OCI-LY7 (cell line): ENCODE results near the gene QKI. TPM values are rescaled to one million over a fixed set of nuclear protein-coding genes. Genes with fewer than 3 reads are reported as not detected.

ENCODE experiments used
- BruUV-seq: library from RNA; stranded (reverse); fragments of 400-500 nt; replicated peaks from 2 replicates; lab custom pipeline; 2021; lab: Mats Ljungman, UMichigan
- CTCF ChIA-PET: fragments of 300-600 bp; sonication (Branson Sonifier 250); formaldehyde crosslinking; loops from one replicate; lab custom pipeline; 2022; ENCODE audit warnings: antibody characterized with exemption; ENCODE audit not compliant: unreplicated experiment; lab: Charles Lee
- POLR2A ChIA-PET: fragments of 300-600 bp; sonication (Branson Sonifier 250); formaldehyde crosslinking; loops from one replicate; lab custom pipeline; 2022; ENCODE audit warnings: antibody characterized with exemption; lab: Charles Lee
- DNase-seq: peaks from one replicate; pipeline ENCODE4 v3.0.0-alpha.2; 2015; ENCODE audit warnings: low spot score
- H2AFZ ChIP-seq: fragments of 200-600 bp; sonication (generic), shearing (Covaris generic); 2 replicates; pipeline ENCODE4 v1.6.1; 2014; ENCODE audit warnings: mild to moderate bottlenecking, antibody characterized with exemption, low read length, moderate library complexity
- H3K27ac ChIP-seq: fragments of 200-600 bp; sonication (generic); 2 replicates; pipeline ENCODE4 v1.5.1; 2014; ENCODE audit warnings: mixed run types, low read depth, mild to moderate bottlenecking, moderate library complexity, low read length, inconsistent platforms; ENCODE audit not compliant: poor library complexity, severe bottlenecking
- H3K36me3 ChIP-seq: fragments of 200-600 bp; sonication (generic); 2 replicates; pipeline ENCODE4 v1.6.1; 2014; ENCODE audit warnings: mild to moderate bottlenecking, antibody characterized with exemption, low read length, moderate library complexity, mixed read lengths; ENCODE audit not compliant: insufficient read depth
- H3K4me1 ChIP-seq: fragments of 200-600 bp; sonication (generic); 2 replicates; pipeline ENCODE4 v1.5.1; 2014; ENCODE audit warnings: mild to moderate bottlenecking, low read length; ENCODE audit not compliant: insufficient read depth, poor library complexity, severe bottlenecking
- H3K4me2 ChIP-seq: fragments of 200-600 bp; sonication (generic); 2 replicates; pipeline ENCODE4 v1.6.1; 2014; ENCODE audit warnings: mild to moderate bottlenecking, low read length
- H3K4me3 ChIP-seq: fragments of 200-600 bp; sonication (generic); 2 replicates; pipeline ENCODE4 v1.5.1; 2014; ENCODE audit warnings: mild to moderate bottlenecking, low read depth, low read length; ENCODE audit not compliant: poor library complexity, severe bottlenecking
- H3K79me2 ChIP-seq: fragments of 200-600 bp; sonication (generic); 2 replicates; pipeline ENCODE4 v1.6.1; 2016; ENCODE audit warnings: low read depth, mild to moderate bottlenecking, low read length, moderate library complexity, mixed read lengths; ENCODE audit not compliant: insufficient read depth
- H3K9me2 ChIP-seq: fragments of 200-600 bp; sonication (generic); 2 replicates; pipeline ENCODE4 v1.6.1; 2016; ENCODE audit warnings: mild to moderate bottlenecking, low read length, mixed read lengths; ENCODE audit not compliant: insufficient read depth
- H3K9me3 ChIP-seq: fragments of 200-600 bp; sonication (generic); 2 replicates; pipeline ENCODE4 v1.6.1; 2014; ENCODE audit warnings: mild to moderate bottlenecking, mixed run types, low read length, mixed read lengths
- H4K20me1 ChIP-seq: fragments of 200-600 bp; sonication (generic); 2 replicates; pipeline ENCODE4 v1.6.1; 2014; ENCODE audit warnings: mild to moderate bottlenecking, antibody characterized with exemption, low read length, moderate library complexity, mixed read lengths; ENCODE audit not compliant: insufficient read depth
- CTCF ChIP-seq: fragments of 200-600 bp; sonication (generic); conservative IDR thresholded peaks from 2 replicates; pipeline ENCODE4 v1.5.1; 2014; ENCODE audit warnings: mild to moderate bottlenecking, antibody characterized with exemption, low read length, moderate library complexity, mixed read lengths
- EZH2phosphoT487 ChIP-seq: fragments of 200-600 bp; sonication (generic); IDR thresholded peaks from 2 replicates; pipeline ENCODE4 v1.6.1; 2018; ENCODE audit warnings: low read depth, borderline replicate concordance, mild to moderate bottlenecking, mixed run types, antibody characterized with exemption, low read length, moderate library complexity, mixed read lengths
- intact Hi-C: fragments of 100-400 bp; cut with micrococcal nuclease; formaldehyde crosslinking; loops from one replicate; pipeline ENCODE4 v1.10.0; 2022; ENCODE audit not compliant: unreplicated experiment
- total RNA-seq, 2 experiments: library from RNA; depleted of rRNA in 1 of 2; stranded (reverse); fragments of >200 nt in 1 of 2; shearing (Covaris generic) in 1 of 2; gene quantifications; 2 replicates each; pipeline ENCODE4 v1.2.3, GENCODE V29; 2014 to 2022

QKI gene
- total RNA-seq, 2 experiments from 2014 or later, result 55.4 to 74.5 TPM

DNA sequence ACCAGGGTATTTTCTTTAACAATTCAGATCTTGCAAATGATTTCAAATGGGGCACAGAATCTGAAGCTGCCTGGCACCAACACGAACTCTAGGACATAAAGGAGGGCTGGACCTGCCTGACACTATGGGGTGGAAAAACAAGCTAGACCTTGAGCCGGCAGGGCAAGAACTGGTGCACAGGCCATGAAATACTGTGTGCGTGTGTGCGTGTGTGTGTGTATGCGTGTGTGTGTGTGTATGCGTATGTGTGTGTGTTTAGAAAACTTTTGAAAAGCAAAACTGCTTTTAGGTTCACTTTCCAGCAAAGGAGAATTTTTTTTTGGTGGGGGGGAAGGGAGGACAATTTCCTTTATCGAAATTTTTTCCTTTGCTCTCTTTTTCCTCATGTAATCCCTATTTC, 11.9 kb upstream of the QKI start:
- no peak for TF ChIP-seq CTCF
- TF ChIP-seq EZH2phosphoT487, result no peak
- Histone ChIP-seq H2AFZ (no peak overlapping the region), H3K79me2 (no peaks in the 10 kb centered on the region), H3K4me2 (no peak overlapping the region), H3K4me3 (no peak overlapping the region), H4K20me1 (no peaks in the 10 kb centered on the region), H3K4me1 (no peaks in the 10 kb centered on the region), H3K9me2 (no peaks in the 10 kb centered on the region), H3K9me3 (no peaks in the 10 kb centered on the region), H3K27ac (no peak overlapping the region), H3K36me3 (no peaks in the 10 kb centered on the region)
- intact Hi-C loops, result no loop called here
- ChIA-PET POLR2A (no interaction called here), CTCF (no interaction called here)
- no TSS peak for BruUV-seq
- DNase-seq, result no peak

GRCh38 chr6:163404825-163405265, 9.7 kb upstream of the QKI start:
- no peak overlapping the region for H2AFZ ChIP-seq
- POLR2A ChIA-PET, result interaction anchor here (0.9 kb wide), 1 partner anchor 290 kb away, joined by 3 read pairs; no protein-coding TSS in a partner anchor

More at GRCh38 chr6:163404825-163405265, 9.7 kb upstream of the QKI start:
- intact Hi-C loops, result no loop called here
- CTCF ChIA-PET, result no interaction called here
- no peak overlapping the region for H3K4me2 ChIP-seq
- no peaks in the 10 kb centered on the region for H3K9me2 ChIP-seq
- no peaks in the 10 kb centered on the region for H3K79me2 ChIP-seq
- H4K20me1 ChIP-seq, result no peaks in the 10 kb centered on the region
- no peaks in the 10 kb centered on the region for H3K4me1 ChIP-seq
- H3K36me3 ChIP-seq, result no peaks in the 10 kb centered on the region
- DNase-seq, result no peak
- TF ChIP-seq CTCF (no peak), EZH2phosphoT487 (no peak)
- no peak overlapping the region for H3K27ac ChIP-seq
- no peaks in the 10 kb centered on the region for H3K9me3 ChIP-seq
- no peak overlapping the region for H3K4me3 ChIP-seq
- BruUV-seq, result no TSS peak
